ENCODE results near the gene NRAP.

NRAP gene

GRCh38 chr10:113589201-113589770, 74.6 kb downstream of the NRAP start:
- Histone ChIP-seq H3K9me3 (ENCODE audit: low read length) (no peaks in the 10 kb centered on the region), H3K9ac (ENCODE audit: low read length) (no peak overlapping the region), H3K79me2 (ENCODE audit: insufficient read depth, low read length) (no peaks in the 10 kb centered on the region), H3K9me2 (ENCODE audit: low read depth, low read length) (no peaks in the 10 kb centered on the region), H3F3A (ENCODE audit: insufficient read depth, low read length) (no peaks in the 10 kb centered on the region), H4K20me1 (ENCODE audit: insufficient read depth, low read length) (no peaks in the 10 kb centered on the region), H2AFZ (ENCODE audit: low read length) (no peak overlapping the region), H3K4me2 (ENCODE audit: low read length) (no peak overlapping the region), H3K27ac (ENCODE audit: low read depth, low read length, poor library complexity, severe bottlenecking) (no peak overlapping the region), H3K27me3 (ENCODE audit: insufficient read depth, low read length) (no peaks in the 10 kb centered on the region; the same call in 1 of the 2 replicates), H3K4me3 (ENCODE audit: low read depth, low read length, poor library complexity, severe bottlenecking) (no peak overlapping the region), H3K36me3 (ENCODE audit: insufficient read depth, low read length) (no peaks in the 10 kb centered on the region), H3K4me1 (ENCODE audit: insufficient read depth, low read length, severe bottlenecking) (no peaks in the 10 kb centered on the region)
- TF ChIP-seq CTCF (IDR thresholded peaks at IDR 0.05; ENCODE audit: low read length) (no peak), EZH2 (IDR thresholded peaks at IDR 0.05; ENCODE audit: borderline replicate concordance, low read length) (no peak)

GRCh38 chr10:113585949-113586348, 77.9 kb downstream of the NRAP start:
- Histone ChIP-seq H3K27me3 (ENCODE audit: insufficient read depth, low read length) (no peaks in the 10 kb centered on the region; the same call in 1 of the 2 replicates), H3K79me2 (ENCODE audit: insufficient read depth, low read length) (no peaks in the 10 kb centered on the region), H3K27ac (ENCODE audit: low read depth, low read length, poor library complexity, severe bottlenecking) (no peak overlapping the region), H3K4me1 (ENCODE audit: insufficient read depth, low read length, severe bottlenecking) (no peaks in the 10 kb centered on the region), H3K9me2 (ENCODE audit: low read depth, low read length) (no peaks in the 10 kb centered on the region), H3K9me3 (ENCODE audit: low read length) (no peaks in the 10 kb centered on the region), H4K20me1 (ENCODE audit: insufficient read depth, low read length) (no peaks in the 10 kb centered on the region), H3K4me3 (ENCODE audit: low read depth, low read length, poor library complexity, severe bottlenecking) (no peak overlapping the region), H3K4me2 (ENCODE audit: low read length) (no peak overlapping the region), H2AFZ (ENCODE audit: low read length) (no peak overlapping the region), H3F3A (ENCODE audit: insufficient read depth, low read length) (no peaks in the 10 kb centered on the region), H3K9ac (ENCODE audit: low read length) (no peak overlapping the region), H3K36me3 (ENCODE audit: insufficient read depth, low read length) (no peaks in the 10 kb centered on the region)
- TF ChIP-seq EZH2 (IDR thresholded peaks at IDR 0.05; ENCODE audit: borderline replicate concordance, low read length) (no peak), CTCF (IDR thresholded peaks at IDR 0.05; ENCODE audit: low read length) (no peak)

- Histone ChIP-seq H3K4me1 (ENCODE audit: insufficient read depth, low read length, severe bottlenecking) (no peaks in the 10 kb centered on the region), H3K79me2 (ENCODE audit: insufficient read depth, low read length) (no peaks in the 10 kb centered on the region), H2AFZ (ENCODE audit: low read length) (no peak overlapping the region), H3K36me3 (ENCODE audit: insufficient read depth, low read length) (no peaks in the 10 kb centered on the region), H3K27me3 (ENCODE audit: insufficient read depth, low read length) (no peaks in the 10 kb centered on the region; the same call in 1 of the 2 replicates), H3K9me3 (ENCODE audit: low read length) (no peaks in the 10 kb centered on the region), H3K4me2 (ENCODE audit: low read length) (no peak overlapping the region), H3F3A (ENCODE audit: insufficient read depth, low read length) (no peaks in the 10 kb centered on the region), H4K20me1 (ENCODE audit: insufficient read depth, low read length) (no peaks in the 10 kb centered on the region), H3K9ac (ENCODE audit: low read length) (no peak overlapping the region), H3K9me2 (ENCODE audit: low read depth, low read length) (no peaks in the 10 kb centered on the region), H3K27ac (ENCODE audit: low read depth, low read length, poor library complexity, severe bottlenecking) (no peak overlapping the region), H3K4me3 (ENCODE audit: low read depth, low read length, poor library complexity, severe bottlenecking) (no peak overlapping the region)
- TF ChIP-seq EZH2 (IDR thresholded peaks at IDR 0.05; ENCODE audit: borderline replicate concordance, low read length) (no peak), CTCF (IDR thresholded peaks at IDR 0.05; ENCODE audit: low read length) (no peak)
These were observed 80.3 kb downstream of the NRAP start for GRCh38 chr10:113583571-113583970.
